H1 (cell line): Measurements from ENCODE around the gene RNASEH2C. TPM values are rescaled to one million over a fixed set of nuclear protein-coding genes. Genes with fewer than 3 reads are reported as not detected.
A peak's percentile ranks its signal among the peaks of the same experiment; 100 is the strongest.

Experiments
- CTCF ChIA-PET: fragments of 300-600 bp; sonication (Branson Sonifier 250); formaldehyde crosslinking; loops from one replicate; lab custom pipeline; 2021; ENCODE audit not compliant: partially characterized antibody; lab: Charles Lee
- POLR2A ChIA-PET: fragments of 300-600 bp; sonication (Branson Sonifier 250); formaldehyde crosslinking; loops from one replicate; lab custom pipeline; 2021; ENCODE audit warnings: inconsistent platforms; ENCODE audit not compliant: partially characterized antibody; lab: Charles Lee
- DNase-seq, 2 experiments: peaks; one replicate each; pipeline versions ENCODE4 v3.0.0 to v3.0.0-alpha.2; 2010 to 2022; ENCODE audit warnings: low spot score in 2 of 2, low read depth in 1 of 2, mixed read lengths in 1 of 2
- FAIRE-seq: peaks from 2 replicates; lab custom pipeline; 2011; peaks lifted over from hg19 to GRCh38; lab: Jason Lieb, UNC
- H2AFZ ChIP-seq: 2 replicates; pipeline ENCODE4 v1.8.1; 2012; ENCODE audit warnings: low read length, inconsistent platforms
- H2AK5ac ChIP-seq: 2 replicates; pipeline ENCODE4 v1.6.1; 2013; ENCODE audit warnings: low read depth, low read length
- H2BK120ac ChIP-seq: replicated peaks from 2 replicates; pipeline ENCODE3; 2013; ENCODE audit warnings: low read depth, low read length, inconsistent platforms
- H2BK12ac ChIP-seq: 2 replicates; pipeline ENCODE4 v1.6.1; 2013; ENCODE audit warnings: low read depth, low read length
- H2BK15ac ChIP-seq: 2 replicates; pipeline ENCODE4 v1.6.1; 2013; ENCODE audit warnings: low read length
- H2BK20ac ChIP-seq: 2 replicates; pipeline ENCODE4 v1.6.1; 2013; ENCODE audit warnings: low read length
- H2BK5ac ChIP-seq: 2 replicates; pipeline ENCODE4 v1.6.1; 2013; ENCODE audit warnings: low read depth, low read length
- H3K14ac ChIP-seq: 2 replicates; pipeline ENCODE4 v1.6.1; 2013; ENCODE audit warnings: inconsistent platforms; ENCODE audit not compliant: insufficient read length
- H3K18ac ChIP-seq: 2 replicates; pipeline ENCODE4 v1.6.1; 2013; ENCODE audit warnings: low read length; ENCODE audit errors: extremely low read depth
- H3K23ac ChIP-seq: 2 replicates; pipeline ENCODE4 v1.6.1; 2013; ENCODE audit warnings: inconsistent platforms; ENCODE audit not compliant: insufficient read length
- H3K23me2 ChIP-seq: 2 replicates; pipeline ENCODE4 v1.6.1; 2013; ENCODE audit warnings: low read depth, low read length
- H3K27ac ChIP-seq: 2 replicates; pipeline ENCODE4 v1.6.1; 2011; ENCODE audit warnings: low read depth, low read length, inconsistent platforms
- H3K27me3 ChIP-seq, 4 experiments: replicated peaks in 1 of 4; 1 replicate in 1 of 4; 2 replicates in 3 of 4; pipeline versions ENCODE4 v1.6.1 to v1.8.1; 2011 to 2013; ENCODE audit warnings: low read length in 3 of 4, mild to moderate bottlenecking in 3 of 4, inconsistent platforms in 2 of 4, mixed read lengths in 2 of 4, moderate library complexity in 1 of 4; ENCODE audit not compliant: control insufficient read depth in 3 of 4, insufficient read depth in 3 of 4; ENCODE audit errors: extremely low read depth in 1 of 4
- H3K36me3 ChIP-seq, 4 experiments: 2 replicates each; pipeline versions ENCODE4 v1.6.1 to v1.8.1; 2011 to 2013; ENCODE audit warnings: mild to moderate bottlenecking in 4 of 4, low read length in 3 of 4, moderate library complexity in 2 of 4, control low read depth in 1 of 4, inconsistent platforms in 1 of 4; ENCODE audit not compliant: insufficient read depth in 4 of 4, control insufficient read depth in 2 of 4
- H3K4ac ChIP-seq: replicated peaks from 2 replicates; pipeline ENCODE3; 2013; ENCODE audit warnings: low read length, low read depth, mixed read lengths, inconsistent platforms; ENCODE audit not compliant: insufficient read length
- H3K4me1 ChIP-seq, 4 experiments: replicated peaks in 1 of 4; 1 replicate in 1 of 4; 2 replicates in 3 of 4; pipeline versions ENCODE4 v1.6.1 to v1.8.1; 2011 to 2013; ENCODE audit warnings: low read length in 3 of 4, inconsistent platforms in 2 of 4, mixed read lengths in 1 of 4; ENCODE audit not compliant: insufficient read depth in 4 of 4, control insufficient read depth in 3 of 4
- H3K4me2 ChIP-seq, 2 experiments: 2 replicates each; pipeline versions ENCODE4 v1.6.1 to v1.8.1; 2011 to 2013; ENCODE audit warnings: low read depth in 2 of 2, low read length in 2 of 2, control low read depth in 1 of 2, inconsistent platforms in 1 of 2, mild to moderate bottlenecking in 1 of 2; ENCODE audit not compliant: insufficient read depth in 1 of 2
- H3K4me3 ChIP-seq, 4 experiments: fragments of 200-600, 300-600 bp in 1 of 4; sonication (generic), shearing (Covaris generic), sonication (Bioruptor Twin) in 1 of 4; 2 replicates each; pipeline versions ENCODE4 v1.5.1 to v1.8.1; 2011 to 2016; ENCODE audit warnings: low read length in 4 of 4, low read depth in 3 of 4, control low read depth in 2 of 4, inconsistent platforms in 2 of 4, mild to moderate bottlenecking in 2 of 4, mixed read lengths in 1 of 4, moderate library complexity in 1 of 4; ENCODE audit not compliant: insufficient read depth in 2 of 4; ENCODE audit errors: extremely low read depth in 1 of 4
- H3K56ac ChIP-seq: replicated peaks from 2 replicates; pipeline ENCODE3; 2013; ENCODE audit warnings: low read depth, mild to moderate bottlenecking, mixed read lengths, low read length, inconsistent platforms; ENCODE audit not compliant: insufficient read length
- H3K79me1 ChIP-seq: 2 replicates; pipeline ENCODE4 v1.6.1; 2013; ENCODE audit warnings: low read depth, low read length, control low read depth
- H3K79me2 ChIP-seq, 2 experiments: 2 replicates each; pipeline versions ENCODE4 v1.6.1 to v1.8.1; 2012 to 2013; ENCODE audit warnings: low read length in 2 of 2, mild to moderate bottlenecking in 2 of 2, inconsistent platforms in 1 of 2; ENCODE audit not compliant: insufficient read depth in 2 of 2, control insufficient read depth in 1 of 2
- H3K9ac ChIP-seq, 4 experiments: replicated peaks in 1 of 4; 1 replicate in 1 of 4; 2 replicates in 3 of 4; pipeline versions ENCODE4 v1.6.1 to v1.8.1; 2011 to 2013; ENCODE audit warnings: low read depth in 3 of 4, low read length in 3 of 4, control low read depth in 2 of 4, mild to moderate bottlenecking in 2 of 4, moderate library complexity in 2 of 4, inconsistent platforms in 1 of 4; ENCODE audit errors: extremely low read depth in 1 of 4
- H3K9me3 ChIP-seq, 2 experiments: 2 replicates each; pipeline versions ENCODE4 v1.6.1 to v1.8.1; 2012 to 2013; ENCODE audit warnings: mild to moderate bottlenecking in 2 of 2, moderate library complexity in 2 of 2, control low read depth in 1 of 2, inconsistent platforms in 1 of 2, low read depth in 1 of 2, low read length in 1 of 2, mixed read lengths in 1 of 2; ENCODE audit not compliant: insufficient read depth in 2 of 2
- H4K20me1 ChIP-seq, 2 experiments: replicated peaks in 1 of 2; 2 replicates each; pipeline versions ENCODE3 to v1.8.1; 2011 to 2013; ENCODE audit warnings: inconsistent platforms in 2 of 2, low read length in 2 of 2, mild to moderate bottlenecking in 1 of 2; ENCODE audit not compliant: insufficient read depth in 2 of 2, control insufficient read depth in 1 of 2
- H4K5ac ChIP-seq: 2 replicates; pipeline ENCODE4 v1.6.1; 2013; ENCODE audit warnings: low read length, low read depth, mixed read lengths, inconsistent platforms; ENCODE audit not compliant: insufficient read length
- H4K8ac ChIP-seq: 2 replicates; pipeline ENCODE4 v1.8.0; 2013; ENCODE audit warnings: mild to moderate bottlenecking, moderate library complexity, low read length, inconsistent platforms; ENCODE audit not compliant: insufficient read depth; ENCODE audit errors: extremely low read depth
- H4K91ac ChIP-seq: replicated peaks from 2 replicates; pipeline ENCODE3; 2013; ENCODE audit warnings: low read length, mixed read lengths, inconsistent platforms; ENCODE audit not compliant: insufficient read length
- ATF2 ChIP-seq: IDR thresholded peaks from 2 replicates; pipeline ENCODE4 v1.6.1; 2012; ENCODE audit warnings: low read length, inconsistent platforms
- CBX8 ChIP-seq: fragments of 300-800, 300-1000 bp; sonication (generic); IDR thresholded peaks from 2 replicates; pipeline ENCODE4 v1.7.1; 2016; ENCODE audit warnings: low read depth, low read length, borderline replicate concordance
- CREB1 ChIP-seq: IDR thresholded peaks from 2 replicates; pipeline ENCODE4 v1.6.1; 2012; ENCODE audit warnings: inconsistent platforms
- E2F6 ChIP-seq: IDR thresholded peaks from 2 replicates; pipeline ENCODE4 v1.6.1; 2012; ENCODE audit warnings: inconsistent platforms
- EZH2 ChIP-seq: fragments of 200-600 bp; sonication (generic); IDR thresholded peaks from 2 replicates; pipeline ENCODE4 v1.7.1; 2012; ENCODE audit warnings: low read depth, mild to moderate bottlenecking, moderate library complexity, low read length, inconsistent platforms; ENCODE audit not compliant: severe bottlenecking
- MAFK ChIP-seq: IDR thresholded peaks from 2 replicates; pipeline ENCODE4 v1.6.1; 2012; ENCODE audit warnings: low read depth, mild to moderate bottlenecking, improper control_type of control experiment, low read length
- TCF12 ChIP-seq: IDR thresholded peaks from 2 replicates; pipeline ENCODE4 v1.6.1; 2011; ENCODE audit warnings: low read depth, mild to moderate bottlenecking, low read length
- TEAD4 ChIP-seq: IDR thresholded peaks from 2 replicates; pipeline ENCODE4 v1.6.1; 2012; ENCODE audit warnings: low read depth, low read length, inconsistent platforms, mixed read lengths
- WGBS, 2 experiments: shearing (Covaris generic) in 1 of 2; methylation state at CpG; one replicate each; pipeline versions ENCODE4 v1.1.6 to v1.1.7; 2013 to 2015; ENCODE audit warnings: low lambda C conversion rate in 2 of 2, mixed read lengths in 2 of 2, inconsistent platforms in 1 of 2, low coverage in 1 of 2, missing lambda C conversion rate in 1 of 2; ENCODE audit not compliant: insufficient replicate concordance in 2 of 2, insufficient coverage in 1 of 2, insufficient read length in 1 of 2; ENCODE audit errors: extremely low coverage in 1 of 2, missing lambda C conversion rate in 1 of 2; 5-methylcytosine and 5-hydroxymethylcytosine counted together
- polyA plus RNA-seq, 7 experiments: library from polyadenylated mRNA; depleted of rRNA in 3 of 7; stranded (reverse) in 5 of 7; unstranded in 2 of 7; fragments of >200 nt in 5 of 7; fragments of 200-250 nt in 2 of 7; gene quantifications; 1 replicate in 5 of 7; 2 replicates in 1 of 7; 4 replicates in 1 of 7; pipeline versions ENCODE4 v1.2.1 to v1.2.3, GENCODE V29; 2011 to 2013; ENCODE audit warnings: missing spikeins in 2 of 7, mixed read lengths in 2 of 7
- total RNA-seq: library from RNA; stranded (reverse); fragmentation: NEBNext Ultra II Directional; extraction: Animal tissue kit (Norgen Biotek cat#: 25700); gene quantifications from 2 replicates; pipeline ENCODE4 v1.2.1, GENCODE V29; 2021
- TF ChIP-seq, protein P1 (sequence below): IDR thresholded peaks from 2 replicates; pipeline ENCODE4 v1.6.1; 2011; ENCODE audit warnings: low read depth, mild to moderate bottlenecking, low read length; ENCODE audit not compliant: insufficient read depth
- TF ChIP-seq, protein P2 (sequence below): IDR thresholded peaks from 2 replicates; pipeline ENCODE4 v1.6.1; 2012; ENCODE audit warnings: inconsistent platforms

RNASEH2C gene
- total and polyA plus RNA-seq, 2 of the 8 experiments (the other 6 are each of a cell fraction or from before 2014, with no cell fraction given): 40.2 to 60.3 TPM

DNA sequence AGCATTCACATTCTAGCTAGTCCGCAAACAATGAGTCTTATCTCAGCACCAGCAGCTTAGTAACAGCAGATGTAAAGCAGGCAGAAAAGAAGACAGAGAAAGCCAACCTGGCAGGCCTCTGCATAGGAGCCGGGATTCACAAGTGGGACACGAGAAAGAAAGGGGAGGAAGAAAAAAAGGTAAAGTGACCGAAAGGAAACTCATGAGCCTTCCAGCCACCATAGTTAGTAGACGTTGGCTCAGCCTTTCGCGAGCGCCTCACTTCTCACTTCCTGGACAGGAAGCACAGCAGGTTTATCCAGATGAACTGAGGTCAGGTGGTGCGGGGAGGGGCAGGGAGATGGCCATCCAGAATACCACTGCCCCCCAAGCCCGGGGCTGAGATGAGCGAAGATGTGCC, 28.2 kb downstream of the RNASEH2C start:
- FAIRE-seq (no peak), DNase-seq (no peak)
- WGBS, 2 experiments: 87% methylated on average over 11 of the region's 11 CpGs; no CpG with 5 or more reads in 1 of the 2 experiments
- H3K27ac ChIP-seq: no peak overlapping the region
- no peaks in the 10 kb centered on the region for H3K27me3 ChIP-seq
- TF ChIP-seq TCF12 (no peak), EZH2 (no peak), TEAD4 (no peak), ATF2 (no peak), CREB1 (no peak), CBX8 (no peak), E2F6 (no peak), MAFK (no peak)
- TF ChIP-seq, protein P1, sequence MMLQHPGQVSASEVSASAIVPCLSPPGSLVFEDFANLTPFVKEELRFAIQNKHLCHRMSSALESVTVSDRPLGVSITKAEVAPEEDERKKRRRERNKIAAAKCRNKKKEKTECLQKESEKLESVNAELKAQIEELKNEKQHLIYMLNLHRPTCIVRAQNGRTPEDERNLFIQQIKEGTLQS: no peak
- TF ChIP-seq, protein P2, sequence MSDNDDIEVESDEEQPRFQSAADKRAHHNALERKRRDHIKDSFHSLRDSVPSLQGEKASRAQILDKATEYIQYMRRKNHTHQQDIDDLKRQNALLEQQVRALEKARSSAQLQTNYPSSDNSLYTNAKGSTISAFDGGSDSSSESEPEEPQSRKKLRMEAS: no peak
- no peak overlapping the region for H2BK20ac ChIP-seq
- H2BK15ac ChIP-seq: no peak overlapping the region
- no peak overlapping the region for H3K14ac ChIP-seq
- no peak overlapping the region for H2BK5ac ChIP-seq
- H3K4me1 ChIP-seq: peaks cover 0 to 2% (median 0%) of the 10 kb centered on the region in 4 experiments; a peak in 1 of 7 replicates
- ChIA-PET POLR2A (no interaction called here), CTCF (interaction anchor here (0.6 to 2.1 kb wide), 3 partner anchors 12 to 1585 kb away, joined by 3 to 10 read pairs (median 3); no protein-coding TSS in a partner anchor)
- no peak overlapping the region for H3K4me2 ChIP-seq
- no peaks in the 10 kb centered on the region for H3K79me1 ChIP-seq
- no peaks in the 10 kb centered on the region for H3K79me2 ChIP-seq
- no peaks in the 10 kb centered on the region for H4K20me1 ChIP-seq
- no peak overlapping the region for H3K9ac ChIP-seq
- no peak overlapping the region for H4K91ac ChIP-seq
- no peak overlapping the region for H2AK5ac ChIP-seq
- no peak overlapping the region for H2BK120ac ChIP-seq
- H4K5ac ChIP-seq: no peak overlapping the region
- no peak overlapping the region for H3K56ac ChIP-seq
- no peaks in the 10 kb centered on the region for H3K36me3 ChIP-seq
- 0 out of 2 replicates have a peak, but pooled peaks cover 1% of the 10 kb centered on the region for H3K23me2 ChIP-seq
- no peak overlapping the region for H3K18ac ChIP-seq
- no peak overlapping the region for H3K4ac ChIP-seq
- H4K8ac ChIP-seq: no peak overlapping the region
- no peak overlapping the region for H2BK12ac ChIP-seq
- no peaks in the 10 kb centered on the region for H3K9me3 ChIP-seq
- no peak overlapping the region for H3K4me3 ChIP-seq
- H3K23ac ChIP-seq: no peak overlapping the region
- H2AFZ ChIP-seq: peak overlapping the region; percentile 65; the same call in 1 of the 2 replicates
